Measurements from ENCODE around the gene SLC22A31. TPM values are rescaled to one million over a fixed set of nuclear protein-coding genes. Genes with fewer than 3 reads are reported as not detected.
A peak's percentile ranks its signal among the peaks of the same experiment; 100 is the strongest.

Gene SLC22A31
- total and polyA plus RNA-seq, 10 donors = 0.98 to 8.3 (median 4.6) TPM

DNA sequence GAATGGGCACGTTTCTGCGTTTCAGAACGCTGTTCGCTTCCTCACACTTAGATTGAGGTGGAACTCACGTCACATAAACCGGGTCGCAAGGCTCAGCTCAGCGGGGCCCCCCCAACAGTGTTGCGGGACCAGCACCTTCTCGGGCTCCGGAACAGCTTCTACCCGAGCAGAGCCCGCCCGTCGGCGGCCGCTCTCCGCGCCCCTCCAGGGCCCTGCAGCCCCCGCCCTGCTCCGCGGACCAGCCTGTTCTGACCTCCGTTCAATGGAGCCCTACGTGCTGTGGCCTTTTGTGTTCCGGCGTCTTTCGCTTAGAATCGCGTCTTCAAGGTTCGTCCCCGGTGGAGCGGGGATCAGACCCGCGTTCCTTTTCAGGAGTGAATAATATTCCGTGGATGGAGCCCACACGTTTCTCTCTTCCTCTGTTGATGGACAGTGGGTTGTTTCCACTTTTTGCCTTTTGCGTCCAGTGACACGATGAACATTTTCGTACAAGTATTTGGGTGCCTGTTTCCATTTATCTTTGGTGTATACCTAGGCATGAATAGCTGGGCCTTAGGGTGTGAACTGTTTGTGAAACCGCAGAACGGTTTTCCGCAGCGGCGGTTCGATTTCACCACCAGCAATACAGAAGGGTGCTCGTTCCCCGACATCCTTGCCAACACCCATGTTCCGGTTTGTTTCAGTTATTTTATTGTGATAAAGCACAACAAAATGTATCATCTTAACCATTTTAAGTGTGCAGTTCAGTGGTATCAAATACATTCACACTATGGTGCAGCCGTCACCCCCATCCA, 2.3 kb upstream of the SLC22A31 start:
- TF ChIP-seq POLR2A (IDR thresholded peaks at IDR 0.05) (no peak), CTCF (IDR thresholded peaks at IDR 0.05 in 8 of 11, conservative IDR thresholded peaks at IDR 0.05 in 3 of 11) (no peak), POLR2AphosphoS5 (IDR thresholded peaks at IDR 0.05) (no peak)
- Histone ChIP-seq H3K4me3 (peak overlapping the region in 4 of 8 donors; percentile 13 to 68 (median 34)), H3K27me3 (replicated peaks in 1 of 7) (peaks cover 0 to 97% (median 67%) of the 10 kb centered on the region in 7 donors), H3K4me1 (peaks cover 10 to 37% (median 22%) of the 10 kb centered on the region in 6 donors), H3K27ac (no peak overlapping the region), H3K9me3 (peaks cover 0 to 10% (median 0%) of the 10 kb centered on the region in 8 donors), H3K36me3 (no peaks in the 10 kb centered on the region)
- WGBS, 5 donors = 49 to 65% (median 51%) methylated on average over 41 to 49 of the region's 49 CpGs
- DNase-seq = peak; percentile 62
- intact Hi-C loops (cut with DNase I; ENCODE audit: low total_unique reads) = no loop called here

- Histone ChIP-seq H3K4me1 (peaks cover 10 to 37% (median 22%) of the 10 kb centered on the region in 6 donors), H3K36me3 (no peaks in the 10 kb centered on the region), H3K27me3 (replicated peaks in 1 of 7) (peaks cover 0 to 99% (median 67%) of the 10 kb centered on the region in 7 donors), H3K27ac (no peak overlapping the region), H3K9me3 (peaks cover 0 to 10% (median 0%) of the 10 kb centered on the region in 8 donors), H3K4me3 (peak overlapping the region in 7 of 8 donors; percentile 25 to 68 (median 32))
- no peak for TF ChIP-seq CTCF (IDR thresholded peaks at IDR 0.05 in 8 of 11, conservative IDR thresholded peaks at IDR 0.05 in 3 of 11)
- TF ChIP-seq POLR2AphosphoS5 (IDR thresholded peaks at IDR 0.05) = peak in 1 of 3 donors; percentile 30
- no peak for TF ChIP-seq POLR2A (IDR thresholded peaks at IDR 0.05)
- peak; percentile 91 for DNase-seq
- 1 to 10% (median 3%) methylated on average over 4 to 111 of the region's 111 CpGs for WGBS, 5 donors
- intact Hi-C loops (cut with DNase I; ENCODE audit: low total_unique reads) = no loop called here
These were observed 1.4 kb upstream of the SLC22A31 start for GRCh38 chr16:89201439-89202377.

GRCh38 chr16:89200850-89201411, 594 bp upstream of the SLC22A31 start:
- TF ChIP-seq POLR2AphosphoS5 (IDR thresholded peaks at IDR 0.05) (no peak), POLR2A (IDR thresholded peaks at IDR 0.05) (no peak), CTCF (IDR thresholded peaks at IDR 0.05 in 8 of 11, conservative IDR thresholded peaks at IDR 0.05 in 3 of 11) (peak in 1 of 11 experiments; percentile 15)
- peak overlapping the region in 7 of 8 donors; percentile 25 to 68 (median 32) for H3K4me3 ChIP-seq
- peaks cover 10 to 37% (median 22%) of the 10 kb centered on the region in 6 donors for H3K4me1 ChIP-seq
- 2 to 9% (median 3%) methylated on average over 18 to 58 of the region's 58 CpGs for WGBS, 5 donors
- no peaks in the 10 kb centered on the region for H3K36me3 ChIP-seq
- H3K9me3 ChIP-seq = peaks cover 0 to 10% (median 0%) of the 10 kb centered on the region in 8 donors
- peaks cover 0 to 91% (median 67%) of the 10 kb centered on the region in 7 donors for H3K27me3 ChIP-seq (replicated peaks in 1 of 7)
- DNase-seq = peak; percentile 76
- intact Hi-C loops (cut with DNase I; ENCODE audit: low total_unique reads) = no loop called here
- no peak overlapping the region for H3K27ac ChIP-seq

Data from spleen (tissue), 11 donors.